ENCODE measurements around the gene PIKFYVE. TPM values are rescaled to one million over a fixed set of nuclear protein-coding genes. Genes with fewer than 3 reads are reported as not detected.

PIKFYVE gene
- total and polyA plus RNA-seq, 7 donors = 2.8 to 14.2 (median 12.0) TPM

GRCh38 chr2:208248601-208249000, 17.5 kb upstream of the PIKFYVE start:
- peaks cover 18% of the 10 kb centered on the region for H3K4me1 ChIP-seq
- H3K4me3 ChIP-seq = no peak overlapping the region
- peaks cover 8 to 89% of the 10 kb centered on the region in 2 donors for H3K36me3 ChIP-seq (ENCODE audit: insufficient read depth in 1 of 2, low read depth in 1 of 2)
- intact Hi-C loops (cut with DNase I) = no loop called here
- WGBS, 3 donors = 88 to 94% (median 91%) methylated on average over 3 of the region's 3 CpGs
- no peak overlapping the region for H3K27ac ChIP-seq
- DNase-seq = no peak
- no peak for TF ChIP-seq CTCF (IDR thresholded peaks at IDR 0.05)
- H3K27me3 ChIP-seq (ENCODE audit: insufficient read depth in 3 of 3, low read length in 2 of 3) = no peaks in the 10 kb centered on the region
- no peak for ATAC-seq
- H3K9me3 ChIP-seq = no peaks in the 10 kb centered on the region

GRCh38 chr2:208249296-208249695, 16.8 kb upstream of the PIKFYVE start:
- 98 to 100% (median 99%) methylated on average over 2 of the region's 2 CpGs for WGBS, 3 donors
- Histone ChIP-seq H3K9me3 (no peaks in the 10 kb centered on the region), H3K27ac (no peak overlapping the region), H3K36me3 (ENCODE audit: insufficient read depth in 1 of 2, low read depth in 1 of 2) (peaks cover 8 to 82% of the 10 kb centered on the region in 2 donors), H3K4me3 (no peak overlapping the region), H3K4me1 (peaks cover 22% of the 10 kb centered on the region), H3K27me3 (ENCODE audit: insufficient read depth in 3 of 3, low read length in 2 of 3) (no peaks in the 10 kb centered on the region)
- ATAC-seq (no peak), DNase-seq (no peak)
- TF ChIP-seq CTCF (IDR thresholded peaks at IDR 0.05) = no peak
- intact Hi-C loops (cut with DNase I) = no loop called here

- DNase-seq = no peak
- Histone ChIP-seq H3K4me3 (no peak overlapping the region), H3K27me3 (ENCODE audit: insufficient read depth in 3 of 3, low read length in 2 of 3) (no peaks in the 10 kb centered on the region), H3K36me3 (ENCODE audit: insufficient read depth in 1 of 2, low read depth in 1 of 2) (peaks cover 8 to 71% of the 10 kb centered on the region in 2 donors), H3K4me1 (peaks cover 22% of the 10 kb centered on the region), H3K27ac (no peak overlapping the region), H3K9me3 (no peaks in the 10 kb centered on the region)
- no peak for TF ChIP-seq CTCF (IDR thresholded peaks at IDR 0.05)
- intact Hi-C loops (cut with DNase I) = loop anchor here in 1 of 2 donors (10.0 kb wide), 1 partner anchor 626 kb away; the partner anchor contains the start of gene METTL21A
- ATAC-seq = no peak
- WGBS, 3 donors = 63 to 78% (median 65%) methylated on average over 2 of the region's 2 CpGs
Measured at GRCh38 chr2:208250388-208250787, 15.7 kb upstream of the PIKFYVE start.

GRCh38 chr2:208251098-208251497, 15.0 kb upstream of the PIKFYVE start:
- no peaks in the 10 kb centered on the region for H3K27me3 ChIP-seq (ENCODE audit: insufficient read depth in 3 of 3, low read length in 2 of 3)
- H3K4me3 ChIP-seq = no peak overlapping the region
- no peak overlapping the region for H3K27ac ChIP-seq
- peaks cover 5 to 64% of the 10 kb centered on the region in 2 donors for H3K36me3 ChIP-seq (ENCODE audit: insufficient read depth in 1 of 2, low read depth in 1 of 2)
- peaks cover 22% of the 10 kb centered on the region for H3K4me1 ChIP-seq
- TF ChIP-seq CTCF (IDR thresholded peaks at IDR 0.05) = no peak
- H3K9me3 ChIP-seq = no peaks in the 10 kb centered on the region
- intact Hi-C loops (cut with DNase I) = loop anchor here in 1 of 2 donors (10.0 kb wide), 1 partner anchor 626 kb away; the partner anchor contains the start of gene METTL21A
- DNase-seq (no peak), ATAC-seq (no peak)
- WGBS, 3 donors = 93 to 97% (median 93%) methylated on average over 4 of the region's 4 CpGs
